Neural progenitor cell (in vitro differentiated cells): ENCODE measurements around the gene PLCG2. TPM values are rescaled to one million over a fixed set of nuclear protein-coding genes. Genes with fewer than 3 reads are reported as not detected.

Source experiments
- DNase-seq: peaks from one replicate; pipeline ENCODE4 v3.0.0-alpha.2; 2016; ENCODE audit warnings: low spot score
- H2AFZ ChIP-seq: fragments of 200-600 bp; sonication (generic); replicated peaks from 2 replicates; pipeline ENCODE4 v1.6.1; 2016; ENCODE audit warnings: antibody characterized with exemption
- H3F3A ChIP-seq: fragments of 200-600 bp; sonication (generic); 2 replicates; pipeline ENCODE4 v1.6.1; 2016; ENCODE audit warnings: antibody characterized with exemption, low read depth
- H3K27ac ChIP-seq: fragments of 200-600 bp; sonication (generic); 2 replicates; pipeline ENCODE4 v1.5.1; 2016; ENCODE audit warnings: mild to moderate bottlenecking
- H3K27me3 ChIP-seq: fragments of 200-600 bp; sonication (generic); 2 replicates; pipeline ENCODE4 v1.6.1; 2016; ENCODE audit warnings: mild to moderate bottlenecking, moderate library complexity
- H3K36me3 ChIP-seq: fragments of 200-600 bp; sonication (generic); 2 replicates; pipeline ENCODE4 v1.5.1; 2016
- H3K4me1 ChIP-seq: fragments of 200-600 bp; sonication (generic); 2 replicates; pipeline ENCODE4 v1.6.1; 2016; ENCODE audit warnings: mixed run types
- H3K4me2 ChIP-seq: fragments of 200-600 bp; sonication (generic); 2 replicates; pipeline ENCODE4 v1.6.1; 2016
- H3K4me3 ChIP-seq: fragments of 200-600 bp; sonication (generic); 2 replicates; pipeline ENCODE4 v1.5.1; 2016
- H3K79me2 ChIP-seq: fragments of 200-600 bp; sonication (generic); 2 replicates; pipeline ENCODE4 v1.6.1; 2016; ENCODE audit warnings: low read depth
- H3K9ac ChIP-seq: fragments of 200-600 bp; sonication (generic); 2 replicates; pipeline ENCODE4 v1.6.1; 2016
- H3K9me3 ChIP-seq: fragments of 200-600 bp; sonication (generic); 2 replicates; pipeline ENCODE4 v1.5.1; 2016; ENCODE audit warnings: low read depth
- H4K20me1 ChIP-seq: fragments of 200-600 bp; sonication (generic); 2 replicates; pipeline ENCODE4 v1.6.1; 2016; ENCODE audit warnings: low read depth
- H3K27ac Mint-ChIP-seq: 3 replicates; pipeline ENCODE4 v1.8.0; 2021; ENCODE audit warnings: mixed read lengths
- H3K27me3 Mint-ChIP-seq: 2 replicates; pipeline ENCODE4 v1.8.0; 2022; ENCODE audit warnings: low read depth, mild to moderate bottlenecking, inconsistent platforms, moderate library complexity, mixed read lengths; ENCODE audit not compliant: insufficient read depth
- H3K36me3 Mint-ChIP-seq: 3 replicates; pipeline ENCODE4 v1.8.0; 2021; ENCODE audit warnings: mixed read lengths
- H3K4me1 Mint-ChIP-seq: 3 replicates; pipeline ENCODE4 v1.8.0; 2021; ENCODE audit warnings: mixed read lengths
- H3K4me3 Mint-ChIP-seq: 3 replicates; pipeline ENCODE4 v1.8.0; 2021; ENCODE audit warnings: mild to moderate bottlenecking, moderate library complexity, mixed read lengths
- H3K9me3 Mint-ChIP-seq: 3 replicates; pipeline ENCODE4 v1.8.0; 2020; ENCODE audit warnings: mixed read lengths
- CTCF ChIP-seq: fragments of 200-600 bp; sonication (generic); IDR thresholded peaks from 2 replicates; pipeline ENCODE4 v1.5.1; 2017; ENCODE audit warnings: antibody characterized with exemption, mild to moderate bottlenecking
- EZH2 ChIP-seq: fragments of 200-600 bp; sonication (generic); IDR thresholded peaks from 2 replicates; pipeline ENCODE4 v1.6.1; 2017; ENCODE audit warnings: antibody characterized with exemption, mild to moderate bottlenecking, moderate library complexity
- EZH2phosphoT487 ChIP-seq: fragments of 200-600 bp; sonication (generic); IDR thresholded peaks from 2 replicates; pipeline ENCODE4 v1.6.1; 2017; ENCODE audit warnings: antibody characterized with exemption
- total RNA-seq: library from RNA; depleted of rRNA; stranded (reverse); fragments of >200 nt; gene quantifications from 2 replicates; pipeline ENCODE4 v1.2.3, GENCODE V29; 2015; ENCODE audit warnings: low replicate concordance

The PLCG2 gene
- total RNA-seq, 1 donor from 2014 or later: 5.0 TPM

GRCh38 chr16:81926036-81926435 is 146.9 kb downstream of the PLCG2 start:
- Histone ChIP-seq H3K79me2 (no peaks in the 10 kb centered on the region), H2AFZ (no peak overlapping the region), H3K4me2 (no peak overlapping the region), H3K9me3 (no peaks in the 10 kb centered on the region), H3K27me3 (no peaks in the 10 kb centered on the region), H3K4me1 (no peaks in the 10 kb centered on the region), H3K4me3 (no peak overlapping the region), H4K20me1 (no peaks in the 10 kb centered on the region), H3K27ac (no peak overlapping the region), H3K9ac (no peak overlapping the region), H3K36me3 (no peaks in the 10 kb centered on the region), H3F3A (no peaks in the 10 kb centered on the region)
- Mint-ChIP-seq H3K36me3 (no peaks in the 10 kb centered on the region), H3K27me3 (peaks cover 2% of the 10 kb centered on the region), H3K4me1 (peaks cover 15% of the 10 kb centered on the region), H3K9me3 (no peaks in the 10 kb centered on the region), H3K4me3 (no peak overlapping the region), H3K27ac (peak overlapping the region; percentile 43)
- TF ChIP-seq EZH2phosphoT487 (no peak), CTCF (no peak), EZH2 (no peak)
- DNase-seq: no peak

GRCh38 chr16:81927561-81928185 is 148.6 kb downstream of the PLCG2 start:
- peaks cover 15% of the 10 kb centered on the region for H3K4me1 Mint-ChIP-seq
- TF ChIP-seq EZH2phosphoT487 (no peak), EZH2 (no peak), CTCF (no peak)

GRCh38 chr16:81928271-81928918 is 149.3 kb downstream of the PLCG2 start:
- no peaks in the 10 kb centered on the region for H4K20me1 ChIP-seq
- Mint-ChIP-seq H3K27me3 (peaks cover 5% of the 10 kb centered on the region), H3K4me1 (peaks cover 23% of the 10 kb centered on the region), H3K27ac (peak overlapping the region; percentile 63), H3K9me3 (no peaks in the 10 kb centered on the region), H3K4me3 (no peak overlapping the region), H3K36me3 (no peaks in the 10 kb centered on the region)
- no peak overlapping the region for H2AFZ ChIP-seq
- H3K27me3 ChIP-seq: no peaks in the 10 kb centered on the region
- no peaks in the 10 kb centered on the region for H3K9me3 ChIP-seq
- DNase-seq: no peak
- H3K79me2 ChIP-seq: no peaks in the 10 kb centered on the region
- no peak overlapping the region for H3K9ac ChIP-seq
- TF ChIP-seq EZH2 (no peak), CTCF (no peak), EZH2phosphoT487 (no peak)
- H3K36me3 ChIP-seq: no peaks in the 10 kb centered on the region
- H3K27ac ChIP-seq: no peak overlapping the region
- no peak overlapping the region for H3K4me2 ChIP-seq
- H3K4me1 ChIP-seq: no peaks in the 10 kb centered on the region
- H3K4me3 ChIP-seq: no peak overlapping the region
- no peaks in the 10 kb centered on the region for H3F3A ChIP-seq

More at GRCh38 chr16:81927561-81928185, 148.6 kb downstream of the PLCG2 start:
- H3K27me3 ChIP-seq: no peaks in the 10 kb centered on the region
- H3K4me2 ChIP-seq: no peak overlapping the region
- H3F3A ChIP-seq: no peaks in the 10 kb centered on the region
- no peaks in the 10 kb centered on the region for H3K36me3 Mint-ChIP-seq
- H3K9me3 ChIP-seq: no peaks in the 10 kb centered on the region
- H3K4me3 Mint-ChIP-seq: no peak overlapping the region
- no peaks in the 10 kb centered on the region for H4K20me1 ChIP-seq
- no peak overlapping the region for H2AFZ ChIP-seq
- no peaks in the 10 kb centered on the region for H3K36me3 ChIP-seq
- H3K27ac ChIP-seq: no peak overlapping the region
- no peak overlapping the region for H3K9ac ChIP-seq
- H3K79me2 ChIP-seq: no peaks in the 10 kb centered on the region
- peaks cover 2% of the 10 kb centered on the region for H3K27me3 Mint-ChIP-seq
- no peak overlapping the region for H3K4me3 ChIP-seq
- no peaks in the 10 kb centered on the region for H3K4me1 ChIP-seq
- H3K9me3 Mint-ChIP-seq: no peaks in the 10 kb centered on the region
- DNase-seq: no peak
- no peak overlapping the region for H3K27ac Mint-ChIP-seq
